OCI-LY1 (cell line): ENCODE data around the gene RRP1B.

Experiments
- EZH2 ChIP-seq: fragments of 200-600 bp; sonication (generic), shearing (Covaris generic); IDR thresholded peaks from 2 replicates; pipeline ENCODE4 v1.8.0; 2017; ENCODE audit warnings: borderline replicate concordance, mixed run types, mild to moderate bottlenecking, antibody characterized with exemption, low read length, moderate library complexity, mixed read lengths
- TF ChIP-seq, protein P1 (sequence below): fragments of 200-600 bp; sonication (generic), shearing (Covaris generic); IDR thresholded peaks from 2 replicates; pipeline ENCODE4 v1.5.1; 2017; ENCODE audit warnings: mild to moderate bottlenecking, antibody characterized with exemption, low read length, moderate library complexity, mixed read lengths

GRCh38 chr21:43667191-43667904, 8.0 kb downstream of the RRP1B start:
- TF ChIP-seq, protein P1, sequence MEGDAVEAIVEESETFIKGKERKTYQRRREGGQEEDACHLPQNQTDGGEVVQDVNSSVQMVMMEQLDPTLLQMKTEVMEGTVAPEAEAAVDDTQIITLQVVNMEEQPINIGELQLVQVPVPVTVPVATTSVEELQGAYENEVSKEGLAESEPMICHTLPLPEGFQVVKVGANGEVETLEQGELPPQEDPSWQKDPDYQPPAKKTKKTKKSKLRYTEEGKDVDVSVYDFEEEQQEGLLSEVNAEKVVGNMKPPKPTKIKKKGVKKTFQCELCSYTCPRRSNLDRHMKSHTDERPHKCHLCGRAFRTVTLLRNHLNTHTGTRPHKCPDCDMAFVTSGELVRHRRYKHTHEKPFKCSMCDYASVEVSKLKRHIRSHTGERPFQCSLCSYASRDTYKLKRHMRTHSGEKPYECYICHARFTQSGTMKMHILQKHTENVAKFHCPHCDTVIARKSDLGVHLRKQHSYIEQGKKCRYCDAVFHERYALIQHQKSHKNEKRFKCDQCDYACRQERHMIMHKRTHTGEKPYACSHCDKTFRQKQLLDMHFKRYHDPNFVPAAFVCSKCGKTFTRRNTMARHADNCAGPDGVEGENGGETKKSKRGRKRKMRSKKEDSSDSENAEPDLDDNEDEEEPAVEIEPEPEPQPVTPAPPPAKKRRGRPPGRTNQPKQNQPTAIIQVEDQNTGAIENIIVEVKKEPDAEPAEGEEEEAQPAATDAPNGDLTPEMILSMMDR, result no peak
- no peak for TF ChIP-seq EZH2
